Stimulated activated CD4-positive, alpha-beta T cell treated with anti-CD3 and anti-CD28 coated beads, Interleukin-2, amount 100 ng/mL, for 4 hours (primary cell): ENCODE measurements around the gene APOBEC3F.
"Not testable (repeated sequence)": the region's sequence is repeated elsewhere in the genome, so short reads cannot be mapped to it uniquely, and the experiment has no call there.

Source experiments
- DNase-seq: peaks from one replicate; pipeline ENCODE4 v3.0.0-alpha.2; 2020; ENCODE audit warnings: low read depth

The APOBEC3F gene

DNA sequence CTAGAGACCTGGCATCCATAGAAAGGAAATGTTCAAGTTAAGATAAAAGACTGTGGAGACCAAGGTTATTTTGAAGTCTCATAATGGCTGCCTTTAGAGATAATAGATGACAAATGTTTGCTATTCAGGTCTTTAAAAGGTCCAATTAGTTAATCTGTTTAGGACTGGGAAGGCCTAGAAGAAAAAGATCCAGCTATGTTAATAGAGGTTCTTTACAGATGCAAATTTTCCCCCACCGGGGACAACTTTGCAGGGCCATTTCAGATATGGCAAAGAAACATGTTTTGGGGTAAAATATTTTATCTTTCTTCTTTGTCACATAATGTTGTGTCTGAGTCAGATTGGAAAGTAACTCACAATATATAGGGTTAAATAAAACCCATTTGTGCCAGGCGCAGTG is 33.3 kb downstream of the APOBEC3F start:
- no peak for DNase-seq

DNA sequence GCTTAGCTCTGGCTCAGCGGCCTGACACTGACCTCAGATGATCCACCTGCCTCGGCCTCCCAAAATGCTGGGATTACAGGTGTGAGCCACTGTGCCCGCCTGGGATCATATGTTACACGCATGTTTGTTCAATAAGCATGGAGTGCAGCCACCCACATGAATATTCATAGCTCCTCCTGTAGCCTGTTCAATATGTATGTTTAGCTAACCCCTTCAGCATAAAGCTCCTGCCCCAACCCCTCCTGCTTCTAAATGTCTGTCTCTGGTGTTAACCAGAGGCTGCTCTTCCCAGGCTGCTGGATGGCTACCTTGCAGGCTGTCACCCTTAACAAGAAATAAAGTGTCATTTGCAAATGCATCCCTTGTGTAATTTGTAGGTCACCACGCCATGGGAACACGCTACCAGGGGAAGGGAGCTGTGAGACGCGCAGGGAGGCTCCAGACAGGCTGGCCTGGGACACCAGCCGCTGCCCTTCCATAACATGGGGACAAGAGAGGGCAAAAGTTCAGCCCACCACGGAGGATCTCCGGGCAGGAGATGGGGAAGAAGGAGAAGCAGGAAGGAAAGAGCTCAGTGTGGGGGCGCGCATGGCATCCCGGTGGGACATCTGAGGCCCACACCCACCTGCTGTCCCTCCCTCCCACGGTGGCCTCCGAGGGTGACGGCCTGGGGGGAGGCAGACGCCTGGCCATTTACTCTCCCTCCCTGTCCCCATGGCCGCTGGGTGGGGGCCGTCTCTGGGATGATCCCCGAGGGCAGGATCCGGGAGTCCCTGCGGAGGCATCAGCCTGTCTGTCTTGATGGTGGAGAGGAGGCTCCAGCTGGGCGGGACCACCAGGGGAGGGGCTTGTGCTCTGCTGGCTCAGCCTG is 35.7 kb downstream of the APOBEC3F start:
- DNase-seq: not testable (repeated sequence)

DNA sequence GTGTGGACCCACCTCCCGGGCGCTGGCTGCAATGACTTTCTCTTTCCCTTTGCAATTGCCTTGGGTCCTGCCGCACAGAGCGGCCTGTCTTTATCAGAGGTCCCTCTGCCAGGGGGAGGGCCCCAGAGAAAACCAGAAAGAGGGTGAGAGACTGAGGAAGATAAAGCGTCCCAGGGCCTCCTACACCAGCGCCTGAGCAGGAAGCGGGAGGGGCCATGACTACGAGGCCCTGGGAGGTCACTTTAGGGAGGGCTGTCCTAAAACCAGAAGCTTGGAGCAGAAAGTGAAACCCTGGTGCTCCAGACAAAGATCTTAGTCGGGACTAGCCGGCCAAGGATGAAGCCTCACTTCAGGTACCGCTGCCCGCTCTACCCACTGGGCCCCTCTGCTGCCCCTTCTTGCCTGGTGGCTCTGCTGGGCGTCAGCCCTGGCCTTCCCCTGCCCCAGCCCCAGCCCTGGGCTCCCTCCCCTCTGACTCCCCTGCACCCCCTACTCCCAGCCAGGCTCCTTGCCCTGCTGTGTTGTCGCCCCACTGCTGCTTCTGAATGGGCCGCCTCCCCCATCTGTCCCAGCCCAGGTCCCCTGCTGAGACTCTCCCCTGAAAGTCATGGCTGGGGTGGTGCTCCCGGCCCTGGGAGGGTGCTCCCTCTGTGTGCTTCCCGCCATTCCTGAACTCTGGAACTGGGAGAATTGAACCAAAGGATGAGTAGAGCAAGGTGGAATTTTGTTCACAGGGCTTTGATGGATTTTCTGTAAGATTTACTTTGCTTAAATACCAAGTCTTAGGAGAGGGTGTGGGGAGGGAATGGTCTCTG is 36.6 kb downstream of the APOBEC3F start, which contains the start of gene APOBEC3G:
APOBEC3G (plus strand) TSS at position 250 of the 815 bp plus-strand sequence; CDS start at position 337, 87 bp downstream.
- not testable (repeated sequence) for DNase-seq

DNA sequence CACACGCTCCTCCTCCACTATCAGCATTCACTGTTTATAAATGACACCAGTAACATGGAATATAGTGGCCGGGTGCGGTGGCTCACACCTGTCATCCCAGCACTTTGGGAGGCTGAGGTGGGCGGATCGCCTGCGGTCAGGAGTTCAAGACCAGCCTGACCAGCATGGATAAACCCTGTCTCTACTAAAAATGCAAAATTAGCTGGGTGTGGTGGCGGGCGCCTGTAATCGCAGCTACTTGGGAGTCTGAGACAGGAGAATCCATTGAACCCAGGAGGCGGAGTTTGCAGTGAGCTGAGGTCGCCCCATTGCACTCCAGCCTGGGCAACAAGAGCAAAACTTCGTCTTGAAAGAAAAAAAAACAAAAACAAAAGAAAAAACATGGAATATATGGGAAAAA is 37.2 kb downstream of the APOBEC3F start:
- not testable (repeated sequence) for DNase-seq

DNA sequence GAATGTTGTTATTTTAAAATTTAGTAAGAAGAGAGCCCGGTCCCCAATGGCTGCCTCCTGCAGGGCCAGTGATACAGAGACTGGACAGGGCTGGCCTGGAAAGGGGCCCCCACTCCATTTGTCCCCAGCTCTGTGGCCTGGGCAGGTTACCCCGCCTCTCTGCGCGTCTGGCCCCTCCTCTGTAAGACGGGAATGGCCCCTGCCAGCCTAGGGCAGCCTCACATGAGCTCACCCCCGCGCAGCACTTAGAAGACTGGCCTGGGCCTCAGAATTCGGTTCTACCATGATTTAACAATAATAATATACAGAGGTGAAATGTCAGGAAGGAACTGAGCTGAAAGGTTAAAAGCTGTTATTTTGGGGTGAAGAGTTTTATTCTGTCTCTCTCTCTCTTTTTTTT is 37.7 kb downstream of the APOBEC3F start:
- DNase-seq: no peak

DNA sequence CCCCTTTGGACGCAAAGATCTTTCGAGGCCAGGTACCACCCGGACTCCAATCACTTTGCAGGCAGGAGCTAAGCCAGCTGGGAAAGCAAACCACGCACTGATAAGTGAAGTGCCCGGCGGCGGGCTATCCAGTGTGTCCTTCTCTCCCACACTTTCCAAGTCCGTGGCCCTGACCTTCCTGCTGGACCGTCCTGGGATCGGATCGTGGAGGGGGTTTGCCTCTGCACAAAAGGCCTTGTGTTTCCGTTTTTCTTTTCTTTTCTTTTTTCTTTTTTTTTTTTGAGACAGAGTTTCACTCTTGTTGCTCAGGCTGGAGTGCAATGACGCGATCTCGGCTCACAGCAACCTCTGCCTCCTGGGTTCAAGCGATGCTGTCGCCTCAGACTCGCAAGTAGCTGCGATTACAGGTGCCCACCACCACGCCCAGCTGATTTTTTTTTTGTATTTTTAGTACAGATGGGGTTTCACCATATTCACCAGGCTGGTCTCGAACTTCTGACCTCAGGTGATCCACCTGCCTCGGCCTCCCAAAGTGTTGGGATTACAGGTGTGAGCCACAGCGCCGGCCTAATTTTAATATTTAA is 38.5 kb downstream of the APOBEC3F start:
- not testable (repeated sequence) for DNase-seq

DNA sequence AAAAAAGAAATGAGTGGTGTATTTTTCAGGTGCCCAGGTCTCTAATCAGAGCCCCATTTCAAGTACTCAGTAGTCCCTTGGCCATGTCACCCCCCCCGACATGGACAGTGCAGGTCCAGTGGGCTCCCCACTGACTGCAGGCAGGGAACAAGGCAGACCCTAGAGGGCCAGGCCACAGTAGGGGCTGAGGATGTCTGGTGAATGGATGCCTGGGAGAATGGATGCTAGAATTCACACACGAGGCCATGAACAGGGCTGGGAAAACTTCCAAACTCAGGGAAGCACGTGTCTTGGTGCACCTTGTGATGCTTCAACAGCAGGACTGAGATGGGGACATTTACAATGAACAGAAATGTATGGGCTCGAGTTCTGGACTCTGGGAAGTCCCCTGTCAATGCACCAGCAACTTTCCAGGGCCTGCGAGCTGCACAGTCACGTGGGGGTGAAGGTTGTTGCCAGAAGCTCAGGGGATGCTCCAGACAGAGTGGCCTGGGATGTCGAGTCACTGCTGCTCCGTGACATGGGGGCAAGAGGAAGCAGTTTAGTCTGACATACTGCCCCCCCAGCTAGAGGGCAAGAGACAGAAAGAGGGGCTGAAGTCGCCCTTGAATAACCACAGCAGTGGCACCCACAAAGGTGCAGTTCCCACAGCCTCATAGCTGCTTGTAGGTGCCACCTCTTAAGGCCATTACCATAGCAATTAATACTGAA is 39.5 kb downstream of the APOBEC3F start:
- no peak for DNase-seq

DNA sequence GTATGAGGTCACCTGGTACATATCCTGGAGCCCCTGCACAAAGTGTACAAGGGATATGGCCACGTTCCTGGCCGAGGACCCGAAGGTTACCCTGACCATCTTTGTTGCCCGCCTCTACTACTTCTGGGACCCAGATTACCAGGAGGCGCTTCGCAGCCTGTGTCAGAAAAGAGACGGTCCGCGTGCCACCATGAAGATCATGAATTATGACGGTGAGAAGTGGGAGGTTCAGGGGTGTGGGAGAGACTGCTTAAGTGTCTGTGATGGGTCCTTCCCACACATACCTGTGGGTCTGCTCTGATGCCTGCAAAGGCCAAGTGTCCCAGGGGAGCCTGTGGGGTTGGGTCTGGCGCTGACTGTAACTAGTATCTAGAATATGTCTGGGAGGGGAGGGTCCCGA is 40.4 kb downstream of the APOBEC3F start:
- no peak for DNase-seq

DNA sequence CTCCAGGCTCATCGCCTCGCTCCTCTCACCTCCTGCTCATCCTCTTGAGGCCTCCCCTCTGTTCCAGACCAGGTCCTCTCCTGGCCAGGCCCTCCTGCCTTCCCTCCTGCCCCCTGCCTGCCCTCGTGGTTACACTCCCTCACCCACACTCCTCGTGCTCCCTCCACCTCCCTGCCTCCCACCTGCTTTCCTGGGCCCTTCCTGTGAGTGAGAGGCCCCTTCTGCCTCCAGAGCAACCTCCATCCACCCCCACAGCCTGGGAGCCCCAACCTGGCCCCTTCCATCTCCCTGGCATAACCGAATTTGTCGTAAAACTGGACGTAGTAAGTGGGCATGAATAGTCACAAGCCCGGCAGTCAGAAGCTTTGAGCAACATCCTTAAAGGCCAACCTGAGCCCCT is 40.9 kb downstream of the APOBEC3F start:
- DNase-seq: no peak

DNA sequence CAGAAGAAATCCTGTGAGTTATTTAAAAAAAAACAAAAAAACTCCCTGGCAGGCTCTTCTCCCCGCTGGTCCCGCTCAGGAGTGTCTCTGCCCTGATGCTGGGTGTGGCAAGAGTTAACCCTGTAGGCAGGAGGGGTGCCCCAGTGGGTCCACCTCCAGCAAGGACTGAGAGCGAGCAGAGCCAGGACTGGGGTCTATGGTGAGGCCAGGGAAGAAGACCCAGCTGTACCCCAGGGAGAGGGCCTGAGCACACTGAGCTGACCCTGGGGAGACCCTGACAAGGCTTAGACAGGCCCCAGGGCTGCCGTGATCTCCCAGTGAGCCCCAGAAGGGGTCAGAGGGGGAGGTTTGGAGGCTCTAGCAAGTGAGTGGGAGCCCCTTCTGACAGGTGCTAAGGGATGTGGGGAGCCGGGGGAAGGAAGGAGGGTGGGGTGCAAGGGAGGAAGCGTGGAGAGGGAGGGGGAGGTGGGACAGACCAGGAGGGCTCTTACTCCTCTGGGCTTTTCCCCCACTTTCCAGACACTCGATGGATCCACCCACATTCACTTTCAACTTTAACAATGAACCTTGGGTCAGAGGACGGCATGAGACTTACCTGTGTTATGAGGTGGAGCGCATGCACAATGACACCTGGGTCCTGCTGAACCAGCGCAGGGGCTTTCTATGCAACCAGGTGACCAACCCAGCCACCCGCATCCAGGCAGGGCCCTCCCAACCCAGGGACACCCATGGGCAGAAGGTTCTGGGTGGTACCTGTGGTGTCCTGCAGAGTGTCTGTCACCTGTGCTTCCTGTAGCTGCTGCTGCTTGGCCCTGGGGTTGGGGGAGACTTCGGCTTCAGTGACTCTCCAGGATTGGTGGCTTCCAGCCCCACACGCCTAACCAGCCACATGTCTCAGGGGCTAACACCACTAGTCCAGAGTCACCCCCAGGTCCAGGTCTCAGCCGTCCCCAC is 42.8 kb downstream of the APOBEC3F start:
- DNase-seq: no peak

DNA sequence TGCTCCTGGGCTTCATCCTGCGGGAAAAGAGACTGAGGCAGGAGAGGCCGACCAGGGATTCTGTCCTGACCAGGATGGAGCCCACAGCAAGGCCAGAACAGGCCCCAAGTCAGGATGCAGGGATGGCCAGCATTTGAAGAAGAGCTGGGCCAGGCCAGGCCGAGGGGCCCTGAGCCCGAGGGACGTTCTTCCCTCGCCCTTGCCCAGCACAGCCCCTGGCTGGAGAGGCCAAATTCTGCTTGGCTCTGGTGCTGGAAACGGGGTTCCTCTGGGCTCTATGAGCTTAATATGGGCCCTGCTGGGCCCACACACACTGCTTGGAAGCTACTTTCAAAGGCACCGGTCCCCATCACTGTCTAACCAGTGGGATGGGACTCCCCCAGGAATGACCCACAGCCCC is 44.0 kb downstream of the APOBEC3F start:
- no peak for DNase-seq

DNA sequence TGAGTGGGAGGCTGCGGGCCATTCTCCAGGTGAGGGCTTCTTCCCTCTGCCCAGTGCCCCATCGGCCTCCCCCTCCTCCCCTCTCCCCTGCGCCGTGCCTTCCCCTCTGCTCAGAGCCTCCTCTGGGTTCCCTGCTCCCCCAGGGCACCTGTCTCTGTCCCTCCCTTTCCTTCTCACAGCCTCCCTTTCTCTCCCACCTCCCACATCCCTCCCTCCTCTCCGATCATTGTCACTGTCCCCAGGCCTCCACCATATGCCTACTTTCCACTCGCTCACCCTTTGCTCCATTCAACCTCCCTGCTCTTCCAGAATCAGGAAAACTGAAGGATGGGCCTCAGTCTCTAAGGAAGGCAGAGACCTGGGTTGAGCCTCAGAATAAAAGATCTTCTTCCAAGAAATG is 46.4 kb downstream of the APOBEC3F start:
- no peak for DNase-seq

DNA sequence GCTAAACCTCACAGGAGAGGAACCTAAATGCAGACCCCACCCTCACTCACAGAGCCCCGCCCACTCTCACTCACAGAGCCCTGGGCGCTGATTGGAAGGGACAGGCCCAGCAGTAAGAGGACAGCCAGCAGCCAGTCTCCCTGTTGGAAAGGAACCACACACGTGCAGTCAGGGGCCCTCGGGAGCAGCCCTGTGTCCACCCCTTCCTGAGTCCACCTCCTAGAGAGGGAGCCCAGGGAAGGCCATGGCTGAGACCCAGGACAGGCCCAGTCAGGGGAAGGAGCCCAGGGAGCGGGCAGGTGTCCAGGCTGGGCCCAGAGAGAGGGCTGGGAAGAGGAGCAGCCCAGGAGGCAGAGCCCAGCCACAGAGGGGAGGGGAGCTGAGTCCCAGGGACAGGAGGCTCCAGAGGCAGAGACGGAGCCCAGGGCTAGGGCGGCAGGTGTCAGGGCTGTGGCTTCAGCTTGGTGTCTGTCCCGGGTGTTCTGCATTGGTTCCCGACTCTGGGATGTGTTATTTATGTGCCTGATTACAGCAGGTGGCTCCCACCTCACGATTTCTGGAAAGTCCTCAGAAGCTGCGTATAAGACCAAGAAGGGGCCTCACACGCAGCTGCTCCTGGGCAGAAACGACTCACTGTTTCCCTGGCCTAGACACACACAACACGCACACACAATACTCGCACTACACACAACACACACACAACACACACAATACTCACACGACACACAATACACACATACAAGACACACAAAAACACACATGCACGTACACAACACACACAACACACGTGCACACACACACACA is 47.4 kb downstream of the APOBEC3F start:
- no peak for DNase-seq

DNA sequence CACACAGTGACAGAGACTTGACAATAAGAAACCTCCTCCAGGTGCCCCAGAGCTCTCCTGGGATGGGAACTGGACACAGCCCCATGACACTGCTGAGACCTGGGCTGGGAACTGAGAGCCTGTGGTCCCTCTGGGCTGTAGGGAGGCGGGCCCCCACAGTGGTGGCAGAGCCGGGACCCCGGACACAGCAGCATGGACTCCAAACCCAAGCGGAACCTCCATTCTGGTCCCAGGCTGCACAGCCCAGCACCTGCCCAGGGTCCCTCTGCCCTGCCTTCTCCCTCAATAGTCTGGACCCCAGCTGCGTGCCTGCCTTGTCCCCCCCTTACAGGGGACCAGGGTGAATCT is 48.0 kb downstream of the APOBEC3F start:
- no peak for DNase-seq

DNA sequence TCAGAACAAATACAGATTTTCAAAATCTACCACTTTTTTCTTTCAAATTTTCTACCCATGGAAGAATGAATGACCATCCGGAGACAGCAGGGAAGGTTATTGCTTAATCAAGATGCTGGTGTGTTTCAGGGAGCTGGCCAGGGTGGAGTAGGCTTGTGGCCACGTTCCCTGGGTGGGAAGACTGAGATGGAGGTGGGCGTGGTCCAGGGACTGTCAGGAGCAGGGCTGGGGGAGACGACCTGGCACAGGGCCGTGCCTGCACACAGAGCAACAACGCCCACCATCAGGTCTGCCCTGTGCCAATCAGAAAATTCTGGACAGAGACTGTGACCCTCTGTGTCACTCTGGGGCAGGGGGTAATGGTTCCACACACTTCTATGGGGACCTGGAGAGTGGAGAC is 49.3 kb downstream of the APOBEC3F start:
- no peak for DNase-seq

DNA sequence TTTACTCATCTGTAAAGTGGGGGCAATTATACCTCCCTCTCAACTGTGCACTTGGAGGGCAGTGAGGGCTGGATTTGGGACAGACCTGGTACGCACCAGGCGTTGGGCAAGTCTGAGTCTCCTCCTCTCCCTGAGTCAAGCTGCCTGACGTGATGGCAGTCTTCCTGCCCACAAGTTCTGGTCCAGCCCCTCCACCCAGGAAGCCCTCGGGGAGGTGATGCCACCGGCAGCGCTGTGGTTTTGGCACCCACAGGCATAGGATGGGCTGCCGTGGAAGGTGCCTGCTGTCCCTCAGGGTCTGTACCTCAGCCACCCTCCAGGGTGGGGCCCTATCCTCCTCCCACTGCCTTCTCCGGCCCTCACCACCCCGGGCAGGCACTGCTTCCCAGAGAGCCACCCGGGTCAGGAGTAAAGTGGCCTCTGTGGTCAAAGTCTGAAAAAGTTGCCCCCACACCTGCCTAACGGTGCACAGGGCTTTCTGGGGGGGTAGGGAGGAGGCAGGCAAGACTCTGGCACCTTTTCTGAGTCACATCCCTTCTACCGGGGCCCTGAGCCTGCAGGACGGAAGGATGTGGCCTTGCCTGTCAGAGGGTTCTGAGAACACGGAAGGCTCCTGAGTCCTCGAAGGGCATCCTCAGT is 49.9 kb downstream of the APOBEC3F start:
- DNase-seq: peak; percentile 53

DNA sequence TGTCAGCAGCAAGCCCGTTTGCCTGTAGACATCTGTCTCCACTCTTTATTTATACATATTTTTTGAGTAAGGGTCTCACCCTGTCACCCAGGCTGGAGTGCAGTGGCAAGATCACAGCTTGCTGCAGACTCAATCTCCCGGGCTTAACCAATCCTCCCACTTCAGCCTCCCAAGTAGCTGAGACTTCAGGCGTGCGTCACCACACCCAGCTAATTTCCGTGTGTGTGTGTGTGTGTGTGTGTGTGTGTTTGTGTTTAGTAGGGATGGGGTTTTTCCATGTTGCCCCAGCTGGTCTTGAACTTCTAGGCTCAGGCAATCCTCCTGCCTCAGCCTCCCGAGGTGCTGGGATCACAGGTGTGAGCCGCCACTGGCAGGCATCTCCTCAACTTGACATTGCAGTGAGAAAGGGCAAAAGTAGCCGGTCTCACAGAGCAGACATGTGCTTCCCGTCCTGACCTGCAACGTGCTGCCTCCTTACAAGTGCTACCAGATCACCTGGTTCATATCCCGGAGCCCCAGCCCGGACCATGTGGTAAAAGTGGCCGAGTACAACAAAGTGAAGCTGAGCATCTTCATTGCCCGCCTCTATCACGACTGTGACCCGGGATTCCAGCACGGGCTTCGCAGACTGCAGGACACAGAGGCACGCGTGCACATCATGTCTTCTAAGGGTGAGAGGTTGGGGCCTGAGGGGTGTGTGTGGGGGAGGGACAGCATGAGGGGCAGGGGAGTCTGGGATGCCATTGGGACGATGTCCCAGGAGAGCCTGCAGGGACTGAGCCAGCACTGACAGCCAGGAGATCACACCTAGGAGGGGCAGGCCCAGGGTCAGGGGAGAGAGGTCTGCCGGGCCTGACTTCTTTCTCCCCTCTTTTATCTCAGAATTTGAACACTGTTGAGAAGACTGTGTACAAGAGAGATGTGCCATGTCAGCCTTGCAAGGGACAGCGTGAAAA is 50.7 kb downstream of the APOBEC3F start:
- DNase-seq: no peak

DNA sequence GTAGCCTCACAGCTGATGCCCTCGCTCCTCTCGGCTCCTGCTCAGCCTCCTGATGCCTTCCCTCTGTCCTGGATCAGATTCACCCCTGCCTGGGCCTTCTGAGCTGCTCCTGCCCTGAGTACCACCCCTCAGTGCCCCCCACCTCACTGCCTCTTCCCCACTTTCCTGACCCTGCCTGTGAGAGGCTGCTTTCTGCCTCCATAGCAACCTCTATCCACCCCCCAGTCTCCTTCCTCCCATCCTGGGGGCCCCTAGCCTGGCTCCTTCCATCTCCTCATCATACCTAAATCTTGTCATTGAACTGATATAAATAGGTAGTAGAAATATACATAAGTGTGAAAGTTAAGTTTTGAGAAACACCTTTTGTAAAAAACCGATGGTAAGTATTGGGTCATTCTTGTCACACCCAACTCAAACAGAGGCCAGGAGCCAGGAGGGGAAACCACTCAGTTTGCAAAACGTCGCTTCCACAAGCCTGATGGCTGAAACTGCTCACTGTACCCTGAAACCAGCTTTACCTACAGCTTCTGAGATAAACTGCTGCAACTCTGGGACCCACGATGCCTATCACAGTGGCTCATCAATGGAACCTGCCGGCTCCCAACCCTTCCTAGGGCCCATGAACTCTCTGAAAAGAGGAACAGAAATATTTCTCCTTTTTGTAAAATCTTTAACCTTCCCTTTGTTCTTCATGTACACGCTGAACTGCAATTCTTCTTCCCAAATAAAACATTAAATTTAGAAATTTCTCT is 51.6 kb downstream of the APOBEC3F start:
- no peak for DNase-seq
